Activated T-helper 2 cell treated with anti-CD3 and anti-CD28 coated beads, Interferon-gamma antibody, Interleukin-2, Interleukin-4, amounts not matched to agents 10 μg/mL and 5 μg/mL and 100 μg/mL, durations not matched to agents 14 hours and 24 hours and 36 hours (primary cell): Measurements from ENCODE around the gene OXSM. TPM values are rescaled to one million over a fixed set of nuclear protein-coding genes. Genes with fewer than 3 reads are reported as not detected.

ENCODE experiments used
- DNase-seq: peaks from one replicate; pipeline ENCODE4 v3.0.0; 2021; ENCODE audit warnings: low spot score
- H3K27ac Mint-ChIP-seq: one replicate; pipeline ENCODE4 v1.8.0; 2021; ENCODE audit warnings: mixed read lengths
- H3K27me3 Mint-ChIP-seq: one replicate; pipeline ENCODE4 v1.8.0; 2021; ENCODE audit warnings: low read depth, mixed read lengths
- H3K36me3 Mint-ChIP-seq: one replicate; pipeline ENCODE4 v1.8.0; 2021; ENCODE audit warnings: low read depth, mixed read lengths
- H3K4me1 Mint-ChIP-seq: one replicate; pipeline ENCODE4 v1.8.0; 2021; ENCODE audit warnings: low read depth, mixed read lengths
- H3K4me3 Mint-ChIP-seq: one replicate; pipeline ENCODE4 v1.8.0; 2021; ENCODE audit warnings: low read depth, mild to moderate bottlenecking, moderate library complexity, mixed read lengths
- H3K9me3 Mint-ChIP-seq: one replicate; pipeline ENCODE4 v1.8.0; 2021; ENCODE audit warnings: mixed read lengths
- intact Hi-C: fragments of 100-400 bp; cut with micrococcal nuclease; formaldehyde crosslinking; loops from one replicate; pipeline ENCODE4 v1.15.1; 2023
- total RNA-seq: library from RNA; stranded (reverse); gene quantifications from 2 replicates; pipeline ENCODE4 v1.2.3, GENCODE V29; 2022

The OXSM gene
- 15.7 and 15.8 TPM in 2 replicates for total RNA-seq

- H3K4me1 Mint-ChIP-seq: peaks cover 45% of the 10 kb centered on the region
- H3K9me3 Mint-ChIP-seq: no peaks in the 10 kb centered on the region
- peak within 1 kb of the TSS; percentile 92 for H3K4me3 Mint-ChIP-seq
- peak within 1 kb of the TSS; percentile 97 for H3K27ac Mint-ChIP-seq
- peaks cover 30% of the 10 kb centered on the region for H3K36me3 Mint-ChIP-seq
- peak; percentile 89 for DNase-seq
- intact Hi-C loops: loop anchor here (1.0 to 10.0 kb wide), 4 partner anchors 8 to 1805 kb away; no protein-coding TSS in a partner anchor
- H3K27me3 Mint-ChIP-seq: no peaks in the 10 kb centered on the region
Observed at GRCh38 chr3:25789596-25790556, at the start of gene OXSM. OXSM (plus strand) TSS chr3:25790090; CDS start chr3:25791021, 931 bp downstream.

GRCh38 chr3:25744470-25744869 is 45.4 kb upstream of the OXSM start:
- Mint-ChIP-seq H3K4me1 (peaks cover 7% of the 10 kb centered on the region), H3K4me3 (no peak overlapping the region), H3K27me3 (no peaks in the 10 kb centered on the region), H3K9me3 (no peaks in the 10 kb centered on the region), H3K36me3 (peaks cover 75% of the 10 kb centered on the region), H3K27ac (no peak overlapping the region)
- intact Hi-C loops: no loop called here
- no peak for DNase-seq

GRCh38 chr3:25747033-25747432 is 42.9 kb upstream of the OXSM start:
- no peak overlapping the region for H3K27ac Mint-ChIP-seq
- peaks cover 5% of the 10 kb centered on the region for H3K4me1 Mint-ChIP-seq
- no peak overlapping the region for H3K4me3 Mint-ChIP-seq
- DNase-seq: no peak
- intact Hi-C loops: loop anchor here (5.0 kb wide), 1 partner anchor 100 kb away; no protein-coding TSS in a partner anchor
- H3K27me3 Mint-ChIP-seq: no peaks in the 10 kb centered on the region
- peaks cover 89% of the 10 kb centered on the region for H3K36me3 Mint-ChIP-seq
- H3K9me3 Mint-ChIP-seq: no peaks in the 10 kb centered on the region

GRCh38 chr3:25748189-25748588 is 41.7 kb upstream of the OXSM start:
- peaks cover 84% of the 10 kb centered on the region for H3K36me3 Mint-ChIP-seq
- DNase-seq: no peak
- H3K27ac Mint-ChIP-seq: no peak overlapping the region
- peaks cover 4% of the 10 kb centered on the region for H3K4me1 Mint-ChIP-seq
- H3K27me3 Mint-ChIP-seq: no peaks in the 10 kb centered on the region
- no peak overlapping the region for H3K4me3 Mint-ChIP-seq
- H3K9me3 Mint-ChIP-seq: no peaks in the 10 kb centered on the region
- intact Hi-C loops: loop anchor here (5.0 kb wide), 1 partner anchor 99 kb away; no protein-coding TSS in a partner anchor

- Mint-ChIP-seq H3K4me1 (peaks cover 2% of the 10 kb centered on the region), H3K27ac (no peak overlapping the region), H3K9me3 (no peaks in the 10 kb centered on the region), H3K27me3 (no peaks in the 10 kb centered on the region), H3K36me3 (peaks cover 82% of the 10 kb centered on the region), H3K4me3 (no peak overlapping the region)
- DNase-seq: no peak
- intact Hi-C loops: loop anchor here (5.0 kb wide), 1 partner anchor 98 kb away; no protein-coding TSS in a partner anchor
Observed at GRCh38 chr3:25749031-25749581, 40.8 kb upstream of the OXSM start.

GRCh38 chr3:25751048-25751447 is 38.8 kb upstream of the OXSM start:
- no peak for DNase-seq
- no peaks in the 10 kb centered on the region for H3K27me3 Mint-ChIP-seq
- H3K27ac Mint-ChIP-seq: no peak overlapping the region
- peaks cover 79% of the 10 kb centered on the region for H3K36me3 Mint-ChIP-seq
- no peaks in the 10 kb centered on the region for H3K9me3 Mint-ChIP-seq
- no peak overlapping the region for H3K4me3 Mint-ChIP-seq
- peaks cover 16% of the 10 kb centered on the region for H3K4me1 Mint-ChIP-seq
- intact Hi-C loops: no loop called here

- Mint-ChIP-seq H3K36me3 (peaks cover 79% of the 10 kb centered on the region), H3K4me1 (peaks cover 19% of the 10 kb centered on the region), H3K4me3 (no peak overlapping the region), H3K27me3 (no peaks in the 10 kb centered on the region), H3K27ac (no peak overlapping the region), H3K9me3 (no peaks in the 10 kb centered on the region)
- DNase-seq: no peak
- intact Hi-C loops: no loop called here
Observed at GRCh38 chr3:25751725-25752124, 38.2 kb upstream of the OXSM start.

GRCh38 chr3:25768851-25769250 is 21.0 kb upstream of the OXSM start:
- intact Hi-C loops: no loop called here
- no peaks in the 10 kb centered on the region for H3K27me3 Mint-ChIP-seq

GRCh38 chr3:25775936-25776335 is 14.0 kb upstream of the OXSM start:
- no peak for DNase-seq
- Mint-ChIP-seq H3K27ac (no peak overlapping the region), H3K27me3 (no peaks in the 10 kb centered on the region), H3K4me1 (peaks cover 25% of the 10 kb centered on the region), H3K4me3 (no peak overlapping the region), H3K9me3 (peaks cover 48% of the 10 kb centered on the region), H3K36me3 (peaks cover 88% of the 10 kb centered on the region)
- intact Hi-C loops: no loop called here

More at GRCh38 chr3:25768851-25769250, 21.0 kb upstream of the OXSM start:
- DNase-seq: no peak
- Mint-ChIP-seq H3K4me3 (no peak overlapping the region), H3K9me3 (peaks cover 35% of the 10 kb centered on the region), H3K36me3 (peaks cover 78% of the 10 kb centered on the region), H3K4me1 (peaks cover 13% of the 10 kb centered on the region), H3K27ac (no peak overlapping the region)

GRCh38 chr3:25780618-25781017 is 9.3 kb upstream of the OXSM start:
- no peaks in the 10 kb centered on the region for H3K27me3 Mint-ChIP-seq
- no peak overlapping the region for H3K27ac Mint-ChIP-seq
- H3K4me1 Mint-ChIP-seq: peaks cover 49% of the 10 kb centered on the region
- intact Hi-C loops: loop anchor here (5.0 to 10.0 kb wide), 3 partner anchors 37 to 1814 kb away; no protein-coding TSS in a partner anchor
- peak overlapping the region; percentile 1 for H3K4me3 Mint-ChIP-seq
- peaks cover 49% of the 10 kb centered on the region for H3K36me3 Mint-ChIP-seq
- no peak for DNase-seq
- peaks cover 5% of the 10 kb centered on the region for H3K9me3 Mint-ChIP-seq

GRCh38 chr3:25781145-25781757 is 8.6 kb upstream of the OXSM start:
- no peak for DNase-seq
- H3K4me1 Mint-ChIP-seq: peaks cover 51% of the 10 kb centered on the region
- H3K4me3 Mint-ChIP-seq: peak overlapping the region; percentile 87
- peaks cover 5% of the 10 kb centered on the region for H3K9me3 Mint-ChIP-seq
- H3K36me3 Mint-ChIP-seq: peaks cover 46% of the 10 kb centered on the region
- no peaks in the 10 kb centered on the region for H3K27me3 Mint-ChIP-seq
- peak overlapping the region; percentile 83 for H3K27ac Mint-ChIP-seq
- intact Hi-C loops: loop anchor here (5.0 to 10.0 kb wide), 3 partner anchors 36 to 1814 kb away; no protein-coding TSS in a partner anchor

- Mint-ChIP-seq H3K9me3 (no peaks in the 10 kb centered on the region), H3K4me3 (peak overlapping the region; percentile 87), H3K4me1 (peaks cover 49% of the 10 kb centered on the region), H3K36me3 (peaks cover 38% of the 10 kb centered on the region), H3K27ac (peak overlapping the region; percentile 83), H3K27me3 (no peaks in the 10 kb centered on the region)
- intact Hi-C loops: loop anchor here (1.0 to 10.0 kb wide), 5 partner anchors 8 to 1813 kb away; partner anchors contain the start of gene OXSM
- no peak for DNase-seq
Observed at GRCh38 chr3:25781758-25782594, 7.9 kb upstream of the OXSM start.
